SK-MEL-5 (cell line): ENCODE results near the gene MYO7A. TPM values are rescaled to one million over a fixed set of nuclear protein-coding genes. Genes with fewer than 3 reads are reported as not detected.
A peak's percentile ranks its signal among the peaks of the same experiment; 100 is the strongest.

Source experiments
- DNase-seq: peaks from one replicate; pipeline ENCODE4 v3.0.0-alpha.2; 2016; ENCODE audit warnings: low read depth, low spot score
- in situ Hi-C: cut with HindIII; loops from 2 replicates; pipeline ENCODE4 v1.10.0; 2016; ENCODE audit warnings: low sequenced_read_pairs, high pct_unique_total_duplicates, low pct_unique_long_range_greater_than_20kb
- total RNA-seq: library from RNA; depleted of rRNA; stranded (reverse); fragments of >200 nt; shearing (Covaris generic); gene quantifications from 2 replicates; pipeline ENCODE4 v1.2.3, GENCODE V29; 2014

The MYO7A gene
- total RNA-seq, 1 experiment from 2014 or later: 0.48 TPM

- no peak for DNase-seq
- in situ Hi-C loops: no loop called here
These were observed 54.7 kb downstream of the MYO7A start for GRCh38 chr11:77182542-77183430.

- in situ Hi-C loops: no loop called here
- DNase-seq: no peak
These were observed 55.5 kb downstream of the MYO7A start for GRCh38 chr11:77183431-77183984.

DNA sequence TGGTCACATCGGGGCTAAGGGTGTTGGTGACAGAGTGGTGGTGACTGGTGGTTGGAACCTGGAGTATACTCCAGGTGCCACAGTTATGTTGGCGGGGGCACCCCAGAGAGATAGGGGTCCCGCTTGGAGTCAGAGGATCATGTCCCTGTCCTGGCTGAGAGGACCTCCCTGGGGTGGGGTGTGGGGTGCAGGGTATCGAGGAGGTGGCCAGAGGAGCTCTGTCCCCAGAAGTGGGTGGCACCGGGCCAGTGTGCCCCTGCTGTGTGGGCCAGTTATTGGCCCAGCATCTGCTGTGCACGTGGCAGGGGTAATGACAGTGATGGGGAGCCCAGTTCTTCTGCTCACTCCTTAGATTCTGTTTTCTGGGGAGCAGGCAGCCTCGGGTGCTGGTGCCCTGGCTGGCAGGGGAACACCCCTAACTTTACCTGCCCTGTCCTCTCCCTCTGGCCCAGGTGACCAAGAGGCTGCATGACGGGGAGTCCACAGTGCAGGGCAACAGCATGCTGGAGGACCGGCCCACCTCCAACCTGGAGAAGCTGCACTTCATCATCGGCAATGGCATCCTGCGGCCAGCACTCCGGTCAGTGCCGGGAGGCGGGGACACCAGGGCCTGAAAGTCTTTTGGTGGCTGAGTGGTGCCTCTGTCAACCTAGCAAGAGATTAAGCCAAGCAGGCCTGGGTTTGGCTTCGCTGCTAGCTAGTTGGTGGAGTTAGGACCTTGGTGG is 56.3 kb downstream of the MYO7A start:
- no peak for DNase-seq
- in situ Hi-C loops: no loop called here

- DNase-seq: no peak
- in situ Hi-C loops: no loop called here
These were observed 58.3 kb downstream of the MYO7A start for GRCh38 chr11:77186302-77186701.

DNA sequence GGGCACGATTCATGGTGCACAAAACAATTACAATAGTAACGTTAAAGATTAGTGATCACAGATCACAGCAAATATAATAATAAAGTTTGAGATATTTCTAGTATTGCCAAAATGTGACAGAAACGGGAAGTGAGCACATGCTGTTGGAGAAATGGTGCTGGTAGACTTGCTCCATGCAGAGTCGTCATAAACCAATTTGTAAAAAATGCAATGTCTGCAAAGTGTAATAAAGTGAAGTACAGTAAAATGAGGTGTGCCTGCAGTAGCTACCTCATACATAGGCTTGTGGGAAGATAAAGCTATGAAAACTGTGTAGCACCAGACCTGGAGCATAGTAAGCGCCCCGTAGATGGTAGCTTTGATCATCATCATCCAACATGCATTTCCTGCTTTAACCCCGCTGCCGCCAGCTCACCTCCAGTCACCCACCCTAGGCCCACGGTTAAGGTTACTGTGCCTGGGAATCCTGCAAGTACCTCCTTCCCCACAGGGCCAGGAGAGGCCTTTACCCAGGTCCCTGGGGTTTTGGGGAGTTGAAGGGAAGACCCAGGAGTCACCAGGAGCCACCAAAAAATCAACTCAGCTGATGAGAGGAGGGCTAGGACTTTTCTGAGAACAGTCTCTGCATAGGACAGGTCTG is 59.2 kb downstream of the MYO7A start:
- DNase-seq: no peak
- in situ Hi-C loops: no loop called here

DNA sequence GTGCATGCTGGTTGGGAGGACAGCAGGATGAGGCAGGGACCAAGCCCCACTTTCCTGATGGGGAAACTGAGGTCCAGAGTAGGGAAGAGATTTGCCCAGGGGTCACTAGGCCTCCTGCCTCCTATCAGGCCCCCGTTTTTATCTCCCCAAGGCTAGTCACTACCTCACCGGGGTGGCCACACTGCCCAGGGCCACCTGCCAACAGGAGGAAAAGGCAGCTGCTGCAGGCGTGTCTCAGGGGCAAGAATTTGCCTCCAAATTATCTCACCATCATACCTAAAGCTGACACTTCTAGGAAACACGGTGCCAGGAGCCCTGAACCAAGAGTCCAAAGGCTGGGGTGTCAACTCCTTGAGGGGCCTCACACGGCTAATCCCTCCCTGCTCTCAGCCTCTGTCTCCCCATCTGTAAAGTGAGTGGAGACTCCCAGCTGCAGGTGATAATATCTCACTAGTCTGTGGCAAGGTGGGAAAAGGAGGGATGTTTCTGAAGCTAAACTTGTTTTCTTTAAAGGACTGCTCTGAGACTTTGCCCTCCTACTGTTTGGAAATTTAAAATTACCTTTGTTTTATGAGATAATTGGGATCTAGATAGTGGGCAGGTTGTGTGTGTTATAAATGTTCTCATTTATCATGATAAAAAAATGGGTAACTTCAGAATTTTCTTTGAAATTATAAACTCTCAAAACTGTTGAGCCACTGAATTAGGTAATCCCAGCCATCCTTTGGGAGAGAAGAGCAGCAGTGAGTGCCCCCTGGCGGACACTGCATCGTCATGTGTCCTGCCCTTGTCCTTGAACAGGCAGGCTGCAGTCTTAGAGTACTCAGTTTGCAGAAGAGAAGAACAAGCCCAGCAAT is 60.0 kb downstream of the MYO7A start:
- DNase-seq: peak; percentile 79
- in situ Hi-C loops: no loop called here

- DNase-seq: no peak
- in situ Hi-C loops: no loop called here
These were observed 60.8 kb downstream of the MYO7A start for GRCh38 chr11:77188633-77189491.

- DNase-seq: no peak
- in situ Hi-C loops: no loop called here
These were observed 61.7 kb downstream of the MYO7A start for GRCh38 chr11:77189588-77190210.

- in situ Hi-C loops: no loop called here
- peak; percentile 6 for DNase-seq
These were observed 62.5 kb downstream of the MYO7A start for GRCh38 chr11:77190331-77191075.

DNA sequence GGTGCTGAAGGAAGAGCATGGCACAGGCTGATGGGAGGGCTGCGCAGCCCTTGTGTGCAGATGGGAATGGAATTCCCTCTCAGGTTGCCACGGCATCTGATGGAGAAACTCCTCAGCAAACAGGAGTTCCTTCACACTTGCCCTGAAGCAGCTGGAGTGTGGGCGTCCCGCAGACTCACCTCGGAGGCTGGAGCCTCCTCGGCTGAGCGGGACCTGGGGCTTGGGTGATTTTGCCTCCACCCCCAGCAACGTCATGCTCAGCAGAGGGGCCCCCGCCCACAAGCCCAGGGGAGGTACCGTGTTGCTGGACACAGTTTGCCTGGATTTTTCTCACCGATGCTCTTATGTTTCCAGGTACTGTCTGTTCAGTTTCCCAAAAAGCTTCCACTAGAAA is 63.4 kb downstream of the MYO7A start:
- in situ Hi-C loops: no loop called here
- DNase-seq: no peak

DNA sequence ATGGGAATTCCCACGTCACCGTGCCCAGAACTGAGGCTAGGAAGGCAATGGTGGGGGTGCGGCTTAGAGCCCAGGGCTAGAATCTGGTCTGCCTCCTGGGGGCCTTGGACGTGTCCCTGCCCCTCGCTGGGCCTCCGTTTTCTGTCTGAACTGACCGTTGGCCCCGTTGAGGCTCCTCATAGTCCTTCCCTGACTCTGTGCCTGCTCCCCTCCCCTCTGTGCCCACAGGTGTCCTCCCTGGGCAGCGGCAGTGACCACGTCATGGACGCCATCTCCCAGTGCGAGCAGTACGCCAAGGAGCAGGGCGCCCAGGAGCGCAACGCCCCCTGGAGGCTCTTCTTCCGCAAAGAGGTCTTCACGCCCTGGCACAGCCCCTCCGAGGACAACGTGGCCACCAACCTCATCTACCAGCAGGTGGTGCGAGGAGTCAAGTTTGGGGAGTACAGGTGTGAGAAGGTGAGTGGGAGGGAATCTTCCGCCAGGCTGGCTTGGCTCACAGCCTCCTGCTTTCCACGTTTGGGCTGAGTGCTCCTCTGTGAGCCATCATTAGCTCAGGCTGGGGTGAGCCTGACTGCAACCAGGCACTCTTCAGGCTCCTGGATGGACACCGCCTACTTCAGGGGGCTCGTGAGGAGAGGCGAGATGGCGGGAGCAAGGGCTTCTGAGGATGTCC is 63.9 kb downstream of the MYO7A start:
- in situ Hi-C loops: no loop called here
- peak; percentile 90 for DNase-seq

DNA sequence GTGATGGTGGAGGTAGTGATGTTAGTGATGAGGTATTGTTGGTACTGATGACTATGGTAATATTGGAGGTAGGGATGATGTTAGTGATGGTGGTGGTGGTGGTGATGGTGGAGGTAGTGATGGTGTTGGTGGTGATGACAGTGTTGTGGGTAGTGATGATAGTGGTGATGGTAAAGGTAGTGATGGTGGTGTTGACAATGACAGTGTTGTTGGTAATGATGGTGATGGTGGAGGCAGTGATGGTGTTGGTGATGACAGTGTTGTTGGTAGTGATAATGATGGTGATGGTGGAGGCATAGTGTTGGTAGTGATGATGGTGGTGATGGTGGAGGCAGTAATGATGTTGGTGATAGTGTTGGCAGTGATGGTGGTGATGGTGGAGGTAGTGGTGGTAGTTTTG is 65.1 kb downstream of the MYO7A start:
- no peak for DNase-seq

GRCh38 chr11:77193911-77194830 is 66.1 kb downstream of the MYO7A start:
- in situ Hi-C loops: no loop called here
- no peak for DNase-seq

More for the DNA sequence above, 65.1 kb downstream of the MYO7A start:
- in situ Hi-C loops: no loop called here
